Measurements from ENCODE around the gene TMEM41A.
"Not testable (repeated sequence)": the region's sequence is repeated elsewhere in the genome, so short reads cannot be mapped to it uniquely, and the experiment has no call there.

DNA sequence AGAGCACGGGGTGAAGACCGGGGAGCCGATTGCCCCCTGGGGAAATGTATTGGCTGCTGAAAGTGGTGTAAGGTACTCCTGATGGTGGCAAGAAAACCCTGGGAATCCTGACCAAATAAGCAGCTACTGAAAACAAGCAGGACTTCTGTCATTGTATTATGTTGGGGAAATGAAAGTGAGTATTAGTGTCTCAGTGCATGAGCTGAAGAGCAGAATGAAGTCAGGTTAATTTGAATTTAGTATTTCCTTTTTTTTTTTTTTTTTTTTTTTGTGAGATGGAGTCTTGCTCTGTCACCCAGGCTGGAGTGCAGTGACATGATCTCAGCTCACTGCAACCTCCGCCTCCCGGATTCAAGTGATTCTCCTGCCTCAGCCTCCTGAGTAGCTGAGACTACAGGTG lies 32.7 kb downstream of the TMEM41A start:
- TF ChIP-seq, protein P1, sequence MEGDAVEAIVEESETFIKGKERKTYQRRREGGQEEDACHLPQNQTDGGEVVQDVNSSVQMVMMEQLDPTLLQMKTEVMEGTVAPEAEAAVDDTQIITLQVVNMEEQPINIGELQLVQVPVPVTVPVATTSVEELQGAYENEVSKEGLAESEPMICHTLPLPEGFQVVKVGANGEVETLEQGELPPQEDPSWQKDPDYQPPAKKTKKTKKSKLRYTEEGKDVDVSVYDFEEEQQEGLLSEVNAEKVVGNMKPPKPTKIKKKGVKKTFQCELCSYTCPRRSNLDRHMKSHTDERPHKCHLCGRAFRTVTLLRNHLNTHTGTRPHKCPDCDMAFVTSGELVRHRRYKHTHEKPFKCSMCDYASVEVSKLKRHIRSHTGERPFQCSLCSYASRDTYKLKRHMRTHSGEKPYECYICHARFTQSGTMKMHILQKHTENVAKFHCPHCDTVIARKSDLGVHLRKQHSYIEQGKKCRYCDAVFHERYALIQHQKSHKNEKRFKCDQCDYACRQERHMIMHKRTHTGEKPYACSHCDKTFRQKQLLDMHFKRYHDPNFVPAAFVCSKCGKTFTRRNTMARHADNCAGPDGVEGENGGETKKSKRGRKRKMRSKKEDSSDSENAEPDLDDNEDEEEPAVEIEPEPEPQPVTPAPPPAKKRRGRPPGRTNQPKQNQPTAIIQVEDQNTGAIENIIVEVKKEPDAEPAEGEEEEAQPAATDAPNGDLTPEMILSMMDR (IDR thresholded peaks at IDR 0.05) = not testable (repeated sequence)
- not testable (repeated sequence) for TF ChIP-seq EP300 (IDR thresholded peaks at IDR 0.05)
